DMS53 (cell line): ENCODE data around the gene MAML2.

ENCODE experiments used
- DNase-seq: peaks from one replicate; lab custom pipeline; 2025; lab: John Stamatoyannopoulos, UW

Gene MAML2

GRCh38 chr11:96125400-96125799, 217.6 kb downstream of the MAML2 start:
- DNase-seq: no peak

DNA sequence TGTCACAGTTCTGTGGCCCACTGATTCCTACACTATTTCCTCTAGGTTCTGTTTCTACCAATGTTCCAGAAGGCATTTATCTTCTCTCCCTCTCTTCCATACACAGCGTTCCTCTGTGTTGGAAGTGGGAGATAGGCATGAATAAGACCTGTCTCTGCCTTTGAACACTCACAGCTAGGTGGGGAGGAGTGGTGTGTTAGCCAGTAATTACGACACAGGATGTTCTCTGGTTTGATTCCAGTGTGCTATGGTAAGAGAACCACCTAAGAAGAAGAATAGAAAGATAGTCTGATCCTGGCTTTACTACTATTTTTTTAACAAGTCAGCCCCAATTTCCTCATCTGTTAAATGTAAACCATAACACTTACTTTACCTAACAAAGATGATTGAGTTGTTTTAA, 218.8 kb downstream of the MAML2 start:
- DNase-seq: no peak

GRCh38 chr11:96123301-96123700, 219.7 kb downstream of the MAML2 start:
- DNase-seq: no peak

DNA sequence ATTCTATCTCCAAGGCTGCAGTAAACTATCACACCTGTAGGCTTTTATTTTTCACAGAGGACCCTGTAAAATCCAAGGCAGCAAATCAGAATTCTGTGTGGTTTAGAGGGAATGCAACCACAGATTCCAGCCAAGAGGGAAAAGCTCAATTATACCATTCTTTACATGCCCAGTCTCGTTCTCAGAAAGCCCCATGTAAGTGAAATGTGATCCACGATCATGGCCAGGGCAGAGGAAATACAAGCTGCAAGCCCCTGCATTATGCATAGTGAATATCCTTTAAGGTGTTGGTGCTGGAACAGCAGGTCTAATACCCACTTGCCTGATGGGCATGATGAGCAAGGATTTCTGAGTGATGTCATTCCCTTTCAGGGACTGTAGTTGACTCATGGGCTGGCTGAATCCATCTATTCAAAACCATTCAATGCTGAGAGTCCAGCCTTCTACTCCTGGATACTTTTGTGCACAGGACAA, 220.4 kb downstream of the MAML2 start:
- no peak for DNase-seq

DNA sequence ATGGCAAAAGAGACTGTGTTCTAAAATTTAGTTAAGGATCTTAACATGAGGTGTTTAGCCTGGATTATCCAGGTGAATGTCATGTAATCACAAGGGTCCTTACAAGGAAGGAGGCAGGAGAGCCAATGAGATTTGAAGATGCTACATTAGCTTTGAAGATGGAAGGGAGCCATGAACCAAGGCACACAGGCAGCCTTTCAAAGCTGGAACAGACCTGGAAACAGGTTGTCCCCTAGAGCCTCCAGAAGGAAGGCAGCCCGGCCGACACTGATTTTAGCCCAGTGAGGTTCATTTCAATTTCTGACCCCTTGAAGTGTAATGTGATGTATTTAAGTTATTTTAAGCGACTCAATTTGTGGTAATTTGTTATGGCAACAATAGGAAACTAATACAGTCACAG, 223.8 kb downstream of the MAML2 start:
- DNase-seq: no peak

DNA sequence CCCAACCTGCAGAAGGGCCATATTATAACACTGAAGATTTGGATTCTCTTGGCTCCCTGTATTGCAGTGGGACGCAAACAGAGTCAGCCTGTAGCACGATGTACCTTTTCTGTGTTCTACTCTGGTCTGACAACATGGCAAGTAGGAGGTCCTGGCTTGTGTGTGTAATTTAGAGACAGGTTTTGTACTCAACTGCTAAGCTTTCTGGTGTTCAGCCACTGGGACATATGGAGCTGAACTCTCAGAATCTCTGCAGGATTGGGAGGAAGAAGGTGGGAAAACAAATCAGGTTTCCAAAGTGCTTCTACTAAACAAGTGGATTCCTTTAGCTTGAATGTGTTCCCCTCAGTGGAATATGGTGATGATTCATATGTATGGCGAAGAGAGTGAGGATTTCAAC, 226.6 kb downstream of the MAML2 start:
- no peak for DNase-seq

DNA sequence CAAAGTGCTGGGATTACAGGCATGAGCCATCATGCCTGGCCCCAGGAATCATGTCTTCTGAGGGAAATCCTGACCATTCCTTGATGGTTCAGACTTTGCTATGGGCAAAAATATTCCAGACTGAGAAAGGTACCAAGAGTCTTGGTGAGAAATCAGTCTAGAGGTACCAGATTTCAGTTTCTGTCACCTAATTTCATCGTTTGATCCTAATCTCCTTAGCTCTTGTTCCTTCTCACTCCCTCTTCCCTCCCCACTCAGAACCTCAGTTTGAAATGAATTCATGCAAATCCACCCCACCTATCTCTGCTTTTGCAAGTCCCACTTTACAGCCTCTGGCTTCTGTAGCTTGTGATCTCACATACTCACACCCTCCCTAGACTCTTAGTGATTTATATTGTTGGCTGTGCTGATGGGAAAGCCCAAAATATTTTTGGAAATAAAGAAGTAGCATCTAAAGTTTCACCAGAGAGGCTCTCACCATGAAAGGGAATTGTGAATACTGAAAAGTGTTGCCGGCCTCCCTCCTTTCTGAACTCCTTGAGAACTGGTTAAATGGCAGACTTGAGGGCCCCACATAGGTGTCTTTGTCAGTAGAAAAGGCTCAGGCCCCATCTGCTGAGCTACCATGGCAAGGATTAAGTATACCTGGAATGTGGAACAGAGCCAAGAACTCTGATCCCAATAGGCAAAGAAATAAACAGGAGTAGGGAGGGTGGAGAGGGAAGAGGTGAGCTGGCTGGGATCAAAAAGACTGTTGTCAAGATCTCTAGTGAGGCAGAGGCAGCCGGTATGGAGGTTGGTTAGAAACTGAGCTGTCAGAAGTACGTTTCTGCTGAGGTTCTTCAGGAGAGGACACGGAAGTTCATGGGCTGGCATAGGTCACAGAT, 228.6 kb downstream of the MAML2 start:
- DNase-seq: peak; percentile 55

DNA sequence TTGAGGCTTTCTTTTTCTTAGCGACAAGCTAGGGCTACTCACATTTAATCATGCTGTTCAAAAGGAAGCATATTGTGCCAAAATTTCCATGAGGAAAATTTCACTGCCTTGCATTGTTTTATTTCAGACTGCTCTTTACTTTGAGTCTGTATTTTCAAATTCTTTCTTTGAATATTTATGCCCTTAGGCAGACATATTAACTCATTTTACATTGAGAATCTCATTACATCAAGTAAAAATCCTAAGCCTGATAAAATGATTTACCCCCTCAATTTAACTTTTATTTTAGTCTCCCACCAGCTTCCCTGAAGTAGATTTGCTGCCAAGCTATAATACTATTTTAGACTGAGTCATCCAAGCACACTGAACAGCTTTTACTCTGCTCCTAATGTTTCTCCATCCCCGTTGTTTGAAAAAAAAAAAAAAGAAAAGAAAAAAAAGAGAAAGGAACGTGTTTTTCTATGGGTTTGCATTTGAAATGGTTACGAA, 229.8 kb downstream of the MAML2 start:
- no peak for DNase-seq

- no peak for DNase-seq
Measured at GRCh38 chr11:96112192-96113128, 230.5 kb downstream of the MAML2 start.

DNA sequence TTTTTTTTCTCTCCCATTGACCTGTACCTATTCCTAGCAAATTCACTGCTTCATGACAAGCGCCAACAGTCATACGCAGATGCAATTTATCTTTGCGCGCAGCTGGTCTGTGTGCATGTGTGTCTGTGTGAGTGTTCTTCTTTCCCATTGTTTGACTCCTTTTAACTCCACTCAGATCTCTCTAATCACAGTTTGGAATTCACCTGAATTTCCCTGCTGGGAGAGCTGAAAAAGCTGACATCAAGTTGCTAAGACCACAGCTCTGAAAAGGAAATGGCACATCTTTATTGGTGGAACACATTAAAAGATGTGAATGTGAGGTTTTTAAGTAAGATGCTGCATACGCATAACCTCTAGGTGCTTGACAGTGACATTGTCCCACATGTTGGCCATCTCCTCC, 231.7 kb downstream of the MAML2 start:
- no peak for DNase-seq

- DNase-seq: peak; percentile 19
Measured at GRCh38 chr11:96110302-96110701, 232.7 kb downstream of the MAML2 start.

- no peak for DNase-seq
Measured at GRCh38 chr11:96109331-96110030, 233.5 kb downstream of the MAML2 start.

DNA sequence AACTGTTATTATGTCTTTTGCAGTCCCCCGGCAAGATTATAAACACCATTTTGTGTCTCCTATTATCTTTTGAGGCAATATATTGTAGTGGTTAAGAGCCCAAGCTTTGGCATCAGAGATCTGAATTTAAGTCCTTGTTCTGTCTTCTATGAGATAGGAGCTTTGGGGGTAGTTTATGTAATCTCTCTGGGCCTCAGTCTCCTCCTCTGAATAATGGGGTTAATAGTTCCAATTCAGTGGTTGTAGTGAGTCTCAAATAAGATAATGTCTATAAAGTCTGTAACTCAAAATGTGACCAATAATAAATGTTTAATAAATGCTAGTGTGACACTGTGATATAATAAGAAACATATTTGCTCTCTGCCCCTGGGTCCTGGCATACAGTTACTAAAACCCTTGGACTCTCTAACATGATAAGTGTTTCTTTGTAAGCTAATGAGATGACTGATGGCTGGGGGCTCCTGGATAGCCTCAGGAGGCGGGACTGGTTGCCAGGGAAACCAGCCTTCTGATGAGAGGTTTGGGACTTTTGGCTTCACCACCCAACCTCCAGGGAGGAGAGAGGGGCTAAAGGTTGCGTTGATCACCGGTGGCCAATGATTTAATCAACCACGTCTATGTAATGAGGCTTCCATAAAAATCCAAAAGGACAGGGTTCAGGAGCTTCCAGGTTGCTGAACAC, 235.7 kb downstream of the MAML2 start:
- no peak for DNase-seq

DNA sequence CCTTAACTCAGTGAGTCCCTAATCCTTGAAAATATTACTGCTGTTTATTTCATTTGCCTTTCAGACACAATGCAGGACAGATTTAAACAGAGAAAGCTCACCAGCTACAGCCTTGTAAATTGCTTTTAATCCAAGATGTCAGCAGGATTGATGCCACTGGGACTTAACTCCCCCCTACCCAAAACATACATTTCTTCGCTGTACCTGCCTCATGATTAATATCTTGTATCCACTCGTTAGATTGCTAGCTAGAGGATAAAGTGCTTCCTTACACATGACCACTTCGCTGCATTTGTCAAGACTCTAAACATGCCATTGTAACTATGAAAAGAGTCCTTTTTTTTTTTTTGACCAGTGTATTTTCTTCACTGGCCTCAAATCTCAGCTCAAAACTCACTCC, 236.3 kb downstream of the MAML2 start:
- no peak for DNase-seq

GRCh38 chr11:96105944-96106343, 237.1 kb downstream of the MAML2 start:
- DNase-seq: no peak

DNA sequence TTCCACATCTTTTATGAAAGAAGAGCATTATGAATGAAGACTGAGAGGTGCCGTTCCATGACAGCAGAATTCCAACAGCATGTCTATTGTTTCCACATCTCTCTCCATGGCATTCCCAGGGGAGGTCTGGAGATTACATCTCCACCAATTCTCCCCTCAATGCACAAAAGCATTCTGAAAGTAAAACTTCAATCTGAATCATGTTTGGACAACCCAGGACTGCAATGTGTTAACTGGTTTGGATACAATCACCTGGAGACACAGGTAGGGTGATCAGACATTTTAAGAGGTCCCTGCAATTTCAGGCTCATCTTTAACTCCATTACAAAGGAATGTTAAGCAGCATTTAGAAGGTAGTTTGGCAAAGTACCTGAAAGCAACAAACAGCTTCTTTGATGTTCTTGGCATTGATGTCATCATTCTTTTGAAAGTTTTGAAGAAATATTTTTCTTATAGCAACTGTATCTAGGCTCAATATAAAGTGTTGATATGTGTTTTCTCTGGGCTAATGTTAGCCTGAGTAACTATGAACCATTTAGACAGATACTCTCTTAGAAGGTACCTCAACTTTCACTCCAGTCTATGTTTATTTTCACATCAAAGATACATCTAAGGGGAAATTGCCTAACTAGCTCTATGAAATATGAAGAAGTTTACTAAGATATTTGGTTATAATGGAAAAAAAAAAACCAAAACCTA, 237.6 kb downstream of the MAML2 start:
- no peak for DNase-seq

DNA sequence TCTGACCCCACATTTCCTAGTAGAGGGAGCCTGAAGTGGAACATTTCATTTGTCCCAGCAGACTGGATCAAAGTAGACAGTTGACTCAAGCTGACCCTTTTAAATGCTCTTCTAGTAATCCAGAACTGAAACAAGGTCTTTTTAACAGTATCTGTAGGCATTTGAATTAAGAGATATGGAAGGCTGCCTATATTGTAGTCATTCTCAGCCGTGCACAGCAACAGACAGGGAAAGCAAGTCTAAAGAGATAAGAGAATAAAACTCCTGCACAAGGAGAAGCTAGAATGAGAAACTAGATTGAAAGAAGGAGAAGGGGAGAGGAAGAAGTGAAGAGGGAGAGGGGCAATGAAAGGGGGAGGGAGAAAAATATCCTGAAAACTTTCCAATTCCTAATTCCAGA, 238.5 kb downstream of the MAML2 start:
- no peak for DNase-seq

GRCh38 chr11:96103721-96104120, 239.3 kb downstream of the MAML2 start:
- DNase-seq: no peak

GRCh38 chr11:96103102-96103501, 239.9 kb downstream of the MAML2 start:
- DNase-seq: no peak

- no peak for DNase-seq
Measured at GRCh38 chr11:96102664-96103078, 240.3 kb downstream of the MAML2 start.

DNA sequence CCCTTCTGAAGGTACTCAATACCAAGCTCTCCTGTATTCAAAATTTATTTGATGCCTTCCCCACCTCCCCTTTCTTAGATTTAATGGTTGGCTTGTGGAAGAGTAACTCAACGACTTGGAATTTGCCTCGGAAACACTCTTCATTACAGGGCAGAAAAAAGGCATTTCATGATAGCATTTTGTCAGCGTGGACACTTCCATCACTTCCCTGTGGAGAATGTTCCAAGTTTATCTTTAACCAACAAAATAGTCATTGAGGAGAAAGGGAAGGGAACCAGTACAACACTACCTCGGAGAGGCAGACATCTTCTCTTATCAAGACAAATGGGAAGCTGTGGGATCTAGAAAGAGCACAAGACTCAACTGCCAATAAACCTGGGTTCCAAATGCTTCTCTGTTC, 241.8 kb downstream of the MAML2 start:
- DNase-seq: no peak
